IMR-90 (cell line): ENCODE results near the gene AHCTF1. TPM values are rescaled to one million over a fixed set of nuclear protein-coding genes. Genes with fewer than 3 reads are reported as not detected.

Source experiments
- ATAC-seq: fragments of 200-7000 bp; cut with Tn5 transposase; 2 replicates; pipeline ENCODE4 v1.9.1; 2020; ENCODE audit warnings: low read depth, mild to moderate bottlenecking, moderate library complexity
- BruUV-seq: library from RNA; stranded (reverse); fragments of 400-500 nt; replicated peaks from 2 replicates; lab custom pipeline; 2021; lab: Mats Ljungman, UMichigan
- CTCF ChIA-PET: fragments of 300-600 bp; formaldehyde crosslinking; extraction: SDS; loops from one replicate; lab custom pipeline; 2021; ENCODE audit warnings: antibody characterized with exemption; lab: Yijun Ruan, JAX
- POLR2A ChIA-PET: fragments of 300-600 bp; sonication (Branson Sonifier 250); formaldehyde crosslinking; loops from one replicate; lab custom pipeline; 2022; ENCODE audit warnings: antibody characterized with exemption; ENCODE audit not compliant: unreplicated experiment; lab: Charles Lee
- DNase-seq: peaks from one replicate; pipeline ENCODE4 v3.0.0; 2013
- H2AFZ ChIP-seq: replicated peaks from 2 replicates; pipeline ENCODE3; 2013; ENCODE audit warnings: low read length, mild to moderate bottlenecking; ENCODE audit not compliant: poor library complexity
- H2AK5ac ChIP-seq: 2 replicates; pipeline ENCODE4 v1.6.1; 2013; ENCODE audit warnings: low read depth, low read length, inconsistent platforms
- H2AK9ac ChIP-seq: replicated peaks from 2 replicates; pipeline ENCODE3; 2013; ENCODE audit warnings: mild to moderate bottlenecking, low read depth, low read length, moderate library complexity; ENCODE audit not compliant: poor library complexity
- H2BK120ac ChIP-seq: 2 replicates; pipeline ENCODE4 v1.6.1; 2013; ENCODE audit warnings: low read depth, low read length, inconsistent platforms
- H2BK15ac ChIP-seq: 3 replicates; pipeline ENCODE4 v1.6.1; 2013; ENCODE audit warnings: low read depth, low read length, inconsistent platforms
- H2BK20ac ChIP-seq: 2 replicates; pipeline ENCODE4 v1.6.1; 2013; ENCODE audit warnings: low read depth, mild to moderate bottlenecking, inconsistent platforms, low read length, moderate library complexity
- H2BK5ac ChIP-seq: 2 replicates; pipeline ENCODE4 v1.6.1; 2013; ENCODE audit warnings: mild to moderate bottlenecking, low read depth, low read length, inconsistent platforms; ENCODE audit not compliant: poor library complexity, severe bottlenecking
- H3K14ac ChIP-seq: replicated peaks from 2 replicates; pipeline ENCODE4 v1.6.1; 2013; ENCODE audit warnings: low read depth, low read length, inconsistent platforms
- H3K18ac ChIP-seq: 2 replicates; pipeline ENCODE4 v1.6.1; 2013; ENCODE audit warnings: low read depth, low read length, control low read depth
- H3K23ac ChIP-seq: 2 replicates; pipeline ENCODE4 v1.6.1; 2013; ENCODE audit warnings: low read depth, low read length, inconsistent platforms
- H3K27ac ChIP-seq: 2 replicates; pipeline ENCODE4 v1.5.1; 2013; ENCODE audit warnings: mild to moderate bottlenecking, control low read depth, low read length; ENCODE audit not compliant: insufficient read depth
- H3K27me3 ChIP-seq: 2 replicates; pipeline ENCODE4 v1.6.1; 2013; ENCODE audit warnings: low read length; ENCODE audit not compliant: control insufficient read depth, insufficient read depth
- H3K36me3 ChIP-seq: 2 replicates; pipeline ENCODE4 v1.6.1; 2013; ENCODE audit warnings: low read length, mixed read lengths; ENCODE audit not compliant: control insufficient read depth, insufficient read depth
- H3K4ac ChIP-seq: 2 replicates; pipeline ENCODE4 v1.6.1; 2013; ENCODE audit warnings: low read depth, low read length, inconsistent platforms
- H3K4me1 ChIP-seq: 2 replicates; pipeline ENCODE4 v1.6.1; 2013; ENCODE audit warnings: low read length, mixed read lengths; ENCODE audit not compliant: control insufficient read depth, insufficient read depth
- H3K4me2 ChIP-seq: 2 replicates; pipeline ENCODE4 v1.6.1; 2013; ENCODE audit warnings: low read depth, mild to moderate bottlenecking, control low read depth, low read length, moderate library complexity
- H3K4me3 ChIP-seq: 2 replicates; pipeline ENCODE4 v1.5.1; 2013; ENCODE audit warnings: low read depth, mild to moderate bottlenecking, control low read depth, low read length, moderate library complexity; ENCODE audit not compliant: insufficient read depth
- H3K56ac ChIP-seq: 2 replicates; pipeline ENCODE4 v1.6.1; 2013; ENCODE audit warnings: low read length, inconsistent platforms; ENCODE audit not compliant: insufficient read depth; ENCODE audit errors: extremely low read depth
- H3K79me1 ChIP-seq, 2 experiments: 2 replicates each; pipeline ENCODE4 v1.6.1; 2013; ENCODE audit warnings: low read length in 2 of 2, inconsistent platforms in 1 of 2, low read depth in 1 of 2
- H3K9ac ChIP-seq: 2 replicates; pipeline ENCODE4 v1.6.1; 2013; ENCODE audit warnings: low read depth, low read length, control low read depth
- H3K9me1 ChIP-seq: 2 replicates; pipeline ENCODE4 v1.6.1; 2013; ENCODE audit warnings: low read length, inconsistent platforms; ENCODE audit not compliant: insufficient read depth
- H3K9me3 ChIP-seq: 2 replicates; pipeline ENCODE4 v1.6.1; 2013; ENCODE audit warnings: low read length; ENCODE audit not compliant: control insufficient read depth, insufficient read depth
- H4K20me1 ChIP-seq: 2 replicates; pipeline ENCODE4 v1.6.1; 2013; ENCODE audit warnings: low read length, inconsistent platforms; ENCODE audit not compliant: insufficient read depth
- H4K5ac ChIP-seq: 2 replicates; pipeline ENCODE4 v1.6.1; 2013; ENCODE audit warnings: mild to moderate bottlenecking, low read depth, low read length, control low read depth
- H4K8ac ChIP-seq, 2 experiments: 2 replicates each; pipeline ENCODE4 v1.6.1; 2013; ENCODE audit warnings: low read depth in 2 of 2, low read length in 2 of 2, control low read depth in 1 of 2, inconsistent platforms in 1 of 2
- H4K91ac ChIP-seq: 2 replicates; pipeline ENCODE4 v1.6.1; 2013; ENCODE audit warnings: low read depth, low read length, inconsistent platforms; ENCODE audit not compliant: insufficient read depth
- BHLHE40 ChIP-seq: fragments of 150-350 bp; IDR thresholded peaks from 2 replicates; pipeline ENCODE4 v1.6.1; 2016; ENCODE audit warnings: mild to moderate bottlenecking, low read depth, low read length
- CHD1 ChIP-seq: IDR thresholded peaks from 2 replicates; pipeline ENCODE4 v1.6.1; 2012; ENCODE audit warnings: low read depth, low read length, improper control_type of control experiment
- ELK1 ChIP-seq: fragments of 150-350 bp; IDR thresholded peaks from 2 replicates; pipeline ENCODE4 v1.6.1; 2016; ENCODE audit warnings: low read depth, mild to moderate bottlenecking, low read length, moderate library complexity, borderline replicate concordance
- MAFK ChIP-seq: IDR thresholded peaks from 2 replicates; pipeline ENCODE4 v1.6.1; 2012; ENCODE audit warnings: low read depth, low read length, improper control_type of control experiment
- MAZ ChIP-seq: IDR thresholded peaks from 2 replicates; pipeline ENCODE4 v1.6.1; 2012; ENCODE audit warnings: low read depth, mild to moderate bottlenecking, low read length, improper control_type of control experiment, moderate library complexity, borderline replicate concordance
- RFX5 ChIP-seq: IDR thresholded peaks from 2 replicates; pipeline ENCODE4 v1.8.0; 2012; ENCODE audit warnings: low read depth, mild to moderate bottlenecking, low read length, moderate library complexity
- WGBS, 2 experiments: methylation state at CpG; one replicate each; pipeline versions ENCODE4 v1.1.5 to v1.1.7; 2013; ENCODE audit warnings: missing lambda C conversion rate in 2 of 2; ENCODE audit not compliant: insufficient read length in 1 of 2; ENCODE audit errors: extremely low coverage in 2 of 2; 5-methylcytosine and 5-hydroxymethylcytosine counted together
- dilution Hi-C: fragments of 300-500 bp; cut with HindIII; formaldehyde crosslinking; loops from one replicate; pipeline ENCODE4 v1.14.3; 2018; ENCODE audit warnings: low sequenced_read_pairs; ENCODE audit not compliant: unreplicated experiment
- in situ Hi-C: fragments of 300-500 bp; cut with MboI; formaldehyde crosslinking; loops from 3 replicates; pipeline ENCODE4 v1.14.3; 2019; ENCODE audit warnings: low sequenced_read_pairs, inconsistent platforms, mixed read lengths
- intact Hi-C: fragments of 100-400 bp; cut with micrococcal nuclease; formaldehyde crosslinking; loops from 2 replicates; pipeline ENCODE4 v1.10.0; 2022
- polyA plus RNA-seq, 3 experiments: library from polyadenylated mRNA; depleted of rRNA; stranded (reverse); fragments of >200 nt; gene quantifications; 2 replicates each; pipeline ENCODE4 v1.2.3, GENCODE V29; 2012; ENCODE audit warnings: low replicate concordance in 1 of 3
- total RNA-seq: library from RNA; depleted of rRNA; stranded (reverse); fragments of >200 nt; gene quantifications from 2 replicates; pipeline ENCODE4 v1.2.3, GENCODE V29; 2012
- TF ChIP-seq, protein P1 (sequence below): conservative IDR thresholded peaks from 2 replicates; pipeline ENCODE4 v1.5.1; 2012; ENCODE audit warnings: mild to moderate bottlenecking, low read depth, low read length, improper control_type of control experiment

AHCTF1 gene
- total and polyA plus RNA-seq, 2 of the 4 experiments (the other 2 are of a cell fraction): 8.9 to 29.0 TPM

GRCh38 chr1:246949956-246950355 is 18.2 kb upstream of the AHCTF1 start:
- Histone ChIP-seq H4K20me1 (no peaks in the 10 kb centered on the region), H3K4ac (no peak overlapping the region), H3K4me2 (no peak overlapping the region), H3K14ac (no peak overlapping the region), H3K9me1 (no peaks in the 10 kb centered on the region), H3K56ac (no peak overlapping the region), H2BK5ac (no peak overlapping the region), H4K91ac (no peak overlapping the region), H3K79me1 (no peaks in the 10 kb centered on the region), H3K36me3 (no peaks in the 10 kb centered on the region), H3K9ac (no peak overlapping the region), H4K8ac (no peak overlapping the region), H3K4me1 (no peaks in the 10 kb centered on the region), H2BK15ac (no peak overlapping the region), H3K9me3 (no peaks in the 10 kb centered on the region), H3K27ac (no peak overlapping the region), H3K4me3 (no peak overlapping the region), H3K27me3 (no peaks in the 10 kb centered on the region), H2BK120ac (no peak overlapping the region), H3K18ac (no peak overlapping the region), H2AK5ac (no peak overlapping the region), H2AK9ac (no peak overlapping the region), H3K23ac (no peak overlapping the region), H2AFZ (no peak overlapping the region), H4K5ac (no peak overlapping the region), H2BK20ac (no peak overlapping the region)
- dilution Hi-C loops (no loop called here), intact Hi-C loops (no loop called here), in situ Hi-C loops (no loop called here)
- ATAC-seq (no peak), DNase-seq (no peak)
- no peak for TF ChIP-seq BHLHE40
- no peak for TF ChIP-seq ELK1
- no peak for TF ChIP-seq CHD1
- TF ChIP-seq MAZ: no peak
- TF ChIP-seq RFX5: no peak
- TF ChIP-seq, protein P1, sequence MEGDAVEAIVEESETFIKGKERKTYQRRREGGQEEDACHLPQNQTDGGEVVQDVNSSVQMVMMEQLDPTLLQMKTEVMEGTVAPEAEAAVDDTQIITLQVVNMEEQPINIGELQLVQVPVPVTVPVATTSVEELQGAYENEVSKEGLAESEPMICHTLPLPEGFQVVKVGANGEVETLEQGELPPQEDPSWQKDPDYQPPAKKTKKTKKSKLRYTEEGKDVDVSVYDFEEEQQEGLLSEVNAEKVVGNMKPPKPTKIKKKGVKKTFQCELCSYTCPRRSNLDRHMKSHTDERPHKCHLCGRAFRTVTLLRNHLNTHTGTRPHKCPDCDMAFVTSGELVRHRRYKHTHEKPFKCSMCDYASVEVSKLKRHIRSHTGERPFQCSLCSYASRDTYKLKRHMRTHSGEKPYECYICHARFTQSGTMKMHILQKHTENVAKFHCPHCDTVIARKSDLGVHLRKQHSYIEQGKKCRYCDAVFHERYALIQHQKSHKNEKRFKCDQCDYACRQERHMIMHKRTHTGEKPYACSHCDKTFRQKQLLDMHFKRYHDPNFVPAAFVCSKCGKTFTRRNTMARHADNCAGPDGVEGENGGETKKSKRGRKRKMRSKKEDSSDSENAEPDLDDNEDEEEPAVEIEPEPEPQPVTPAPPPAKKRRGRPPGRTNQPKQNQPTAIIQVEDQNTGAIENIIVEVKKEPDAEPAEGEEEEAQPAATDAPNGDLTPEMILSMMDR: no peak
- no peak for TF ChIP-seq MAFK
- ChIA-PET CTCF (no interaction called here), POLR2A (no interaction called here)
- no TSS peak for BruUV-seq
- no CpG with 5 or more reads among the region's 3 CpGs for WGBS, 2 experiments
